ENCODE measurements around the gene CLIP1.

Gene CLIP1

DNA sequence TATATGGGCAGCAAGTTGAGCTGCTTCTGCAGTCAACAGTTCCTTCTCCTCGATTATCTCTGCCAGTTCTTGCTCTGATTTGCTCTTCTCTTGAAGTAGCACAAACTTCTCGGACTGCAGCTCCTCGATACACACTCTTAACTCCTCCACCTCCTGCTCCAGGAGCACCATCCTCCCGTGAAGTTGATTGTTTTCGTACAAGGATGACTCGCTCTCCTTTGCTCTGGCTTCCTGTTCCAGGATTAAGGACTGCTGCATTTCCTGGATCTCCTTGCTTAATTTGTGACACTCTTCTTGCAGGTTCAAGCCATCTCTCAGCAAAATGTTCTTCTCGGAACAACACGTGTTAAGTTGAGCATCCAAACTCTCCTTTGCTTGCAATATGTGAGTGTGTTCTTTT, 100.0 kb downstream of the CLIP1 start:
- H3K4me3 ChIP-seq (ENCODE audit: low read depth, low read length): no peak overlapping the region
- no peak for DNase-seq (ENCODE audit: low read depth)
- TF ChIP-seq MYC (IDR thresholded peaks at IDR 0.05; ENCODE audit: low read depth, low read length) (no peak), POLR2A (IDR thresholded peaks at IDR 0.05; ENCODE audit: extremely low read depth, insufficient read length) (no peak)
- TF ChIP-seq, protein P1, sequence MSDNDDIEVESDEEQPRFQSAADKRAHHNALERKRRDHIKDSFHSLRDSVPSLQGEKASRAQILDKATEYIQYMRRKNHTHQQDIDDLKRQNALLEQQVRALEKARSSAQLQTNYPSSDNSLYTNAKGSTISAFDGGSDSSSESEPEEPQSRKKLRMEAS (IDR thresholded peaks at IDR 0.05; ENCODE audit: low read depth, low read length): no peak
- TF ChIP-seq, protein P2, sequence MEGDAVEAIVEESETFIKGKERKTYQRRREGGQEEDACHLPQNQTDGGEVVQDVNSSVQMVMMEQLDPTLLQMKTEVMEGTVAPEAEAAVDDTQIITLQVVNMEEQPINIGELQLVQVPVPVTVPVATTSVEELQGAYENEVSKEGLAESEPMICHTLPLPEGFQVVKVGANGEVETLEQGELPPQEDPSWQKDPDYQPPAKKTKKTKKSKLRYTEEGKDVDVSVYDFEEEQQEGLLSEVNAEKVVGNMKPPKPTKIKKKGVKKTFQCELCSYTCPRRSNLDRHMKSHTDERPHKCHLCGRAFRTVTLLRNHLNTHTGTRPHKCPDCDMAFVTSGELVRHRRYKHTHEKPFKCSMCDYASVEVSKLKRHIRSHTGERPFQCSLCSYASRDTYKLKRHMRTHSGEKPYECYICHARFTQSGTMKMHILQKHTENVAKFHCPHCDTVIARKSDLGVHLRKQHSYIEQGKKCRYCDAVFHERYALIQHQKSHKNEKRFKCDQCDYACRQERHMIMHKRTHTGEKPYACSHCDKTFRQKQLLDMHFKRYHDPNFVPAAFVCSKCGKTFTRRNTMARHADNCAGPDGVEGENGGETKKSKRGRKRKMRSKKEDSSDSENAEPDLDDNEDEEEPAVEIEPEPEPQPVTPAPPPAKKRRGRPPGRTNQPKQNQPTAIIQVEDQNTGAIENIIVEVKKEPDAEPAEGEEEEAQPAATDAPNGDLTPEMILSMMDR (IDR thresholded peaks at IDR 0.05; ENCODE audit: low read depth, low read length): no peak

DNA sequence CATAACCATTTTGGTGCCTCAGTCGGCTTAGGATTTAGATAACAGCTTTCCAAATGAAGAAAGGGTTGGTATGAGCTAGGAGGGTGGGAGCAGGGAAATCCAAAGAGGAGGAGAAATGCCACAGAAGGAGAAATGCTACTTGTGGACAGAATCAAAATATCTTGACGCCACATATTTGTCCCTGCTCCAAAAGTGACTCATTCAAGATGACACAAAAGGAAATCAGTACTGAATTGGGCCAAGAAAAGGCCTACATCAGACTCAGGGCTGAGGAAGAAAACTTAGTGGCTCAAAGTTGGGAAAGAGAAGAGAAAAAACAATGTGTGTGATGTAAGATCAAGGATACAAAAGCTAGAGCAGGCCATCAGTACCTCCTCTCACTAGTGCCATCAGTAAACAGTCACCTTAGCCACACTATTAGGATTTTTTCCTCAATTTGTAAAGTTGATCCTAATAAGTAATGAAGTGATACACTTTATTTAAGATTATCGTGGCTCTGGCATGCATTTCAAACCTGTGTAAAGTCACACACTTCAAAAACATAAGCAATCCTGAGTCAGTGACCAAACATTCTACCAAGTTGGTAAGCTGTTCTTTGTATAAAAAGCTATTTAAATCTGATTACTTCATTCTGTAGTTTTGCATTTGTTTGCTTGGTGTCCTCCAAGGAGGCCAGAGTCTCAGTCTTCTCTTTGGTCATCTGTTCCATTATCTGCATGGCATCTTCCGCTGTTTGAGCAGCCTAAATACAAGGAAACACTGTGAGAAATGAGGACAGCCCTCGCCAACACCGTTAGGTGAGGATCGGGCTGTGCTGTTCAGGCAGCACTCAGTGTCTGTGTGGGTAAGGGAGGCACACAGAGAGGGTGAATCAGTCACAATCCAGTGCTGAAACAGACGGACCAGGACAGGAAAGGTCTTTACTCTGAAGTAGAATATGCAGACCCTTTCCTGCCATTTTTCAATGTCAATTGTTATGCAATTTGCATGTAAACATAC, 103.6 kb downstream of the CLIP1 start:
- no peak overlapping the region for H3K4me3 ChIP-seq (ENCODE audit: low read depth, low read length)
- no peak for DNase-seq (ENCODE audit: low read depth)

DNA sequence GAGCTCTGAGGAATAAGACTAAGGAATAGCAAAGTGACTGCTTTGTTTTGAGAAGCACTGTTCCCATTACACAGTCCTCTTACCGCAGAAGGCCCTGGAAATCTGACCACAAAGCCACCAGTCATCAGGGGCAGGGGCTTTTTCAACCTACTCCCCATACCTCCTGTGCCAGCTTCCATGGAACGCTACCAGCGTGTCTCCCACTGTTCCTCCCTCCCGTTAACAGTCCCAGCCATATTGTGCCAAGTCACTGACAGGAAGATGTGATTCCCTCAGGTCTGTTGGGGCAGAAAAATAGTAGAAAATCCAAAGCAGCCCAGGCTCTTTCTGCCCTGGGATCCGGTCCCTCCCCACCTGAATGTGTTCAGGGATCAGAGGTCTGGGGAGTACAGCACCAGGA, 109.5 kb downstream of the CLIP1 start:
- no peak overlapping the region for H3K4me3 ChIP-seq (ENCODE audit: low read depth, low read length)
- no peak for TF ChIP-seq MYC (IDR thresholded peaks at IDR 0.05; ENCODE audit: low read depth, low read length)
- TF ChIP-seq, protein P2 (IDR thresholded peaks at IDR 0.05; ENCODE audit: low read depth, low read length): no peak
- TF ChIP-seq, protein P1 (IDR thresholded peaks at IDR 0.05; ENCODE audit: low read depth, low read length): no peak
- no peak for TF ChIP-seq POLR2A (IDR thresholded peaks at IDR 0.05; ENCODE audit: extremely low read depth, insufficient read length)
- DNase-seq (ENCODE audit: low read depth): no peak

More for the DNA sequence above, 103.6 kb downstream of the CLIP1 start:
- TF ChIP-seq MYC (IDR thresholded peaks at IDR 0.05; ENCODE audit: low read depth, low read length) (no peak), POLR2A (IDR thresholded peaks at IDR 0.05; ENCODE audit: extremely low read depth, insufficient read length) (no peak)

DNA sequence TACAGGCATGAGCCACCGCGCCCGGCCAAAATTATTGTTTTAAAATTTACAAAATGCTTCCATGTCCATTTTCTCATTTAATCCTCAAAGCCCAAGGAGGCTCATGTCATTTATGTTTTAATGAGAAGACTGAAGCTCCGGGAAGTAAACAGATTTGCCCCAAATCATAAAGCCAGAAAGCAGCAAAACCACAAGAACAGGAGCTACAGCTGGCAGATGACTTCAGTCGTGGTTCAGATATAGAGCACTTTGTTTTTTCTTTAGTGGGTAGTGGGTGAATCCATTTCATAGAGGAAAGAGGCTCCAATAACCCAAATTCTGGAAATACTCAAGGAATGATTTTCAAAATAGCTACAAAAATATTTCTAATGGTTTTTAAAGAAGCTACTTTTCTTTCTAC, 110.8 kb downstream of the CLIP1 start:
- no peak overlapping the region for H3K4me3 ChIP-seq (ENCODE audit: low read depth, low read length)
- no peak for DNase-seq (ENCODE audit: low read depth)
- TF ChIP-seq POLR2A (IDR thresholded peaks at IDR 0.05; ENCODE audit: extremely low read depth, insufficient read length) (no peak), MYC (IDR thresholded peaks at IDR 0.05; ENCODE audit: low read depth, low read length) (no peak)
- TF ChIP-seq, protein P2 (IDR thresholded peaks at IDR 0.05; ENCODE audit: low read depth, low read length): no peak
- TF ChIP-seq, protein P1 (IDR thresholded peaks at IDR 0.05; ENCODE audit: low read depth, low read length): no peak

DNA sequence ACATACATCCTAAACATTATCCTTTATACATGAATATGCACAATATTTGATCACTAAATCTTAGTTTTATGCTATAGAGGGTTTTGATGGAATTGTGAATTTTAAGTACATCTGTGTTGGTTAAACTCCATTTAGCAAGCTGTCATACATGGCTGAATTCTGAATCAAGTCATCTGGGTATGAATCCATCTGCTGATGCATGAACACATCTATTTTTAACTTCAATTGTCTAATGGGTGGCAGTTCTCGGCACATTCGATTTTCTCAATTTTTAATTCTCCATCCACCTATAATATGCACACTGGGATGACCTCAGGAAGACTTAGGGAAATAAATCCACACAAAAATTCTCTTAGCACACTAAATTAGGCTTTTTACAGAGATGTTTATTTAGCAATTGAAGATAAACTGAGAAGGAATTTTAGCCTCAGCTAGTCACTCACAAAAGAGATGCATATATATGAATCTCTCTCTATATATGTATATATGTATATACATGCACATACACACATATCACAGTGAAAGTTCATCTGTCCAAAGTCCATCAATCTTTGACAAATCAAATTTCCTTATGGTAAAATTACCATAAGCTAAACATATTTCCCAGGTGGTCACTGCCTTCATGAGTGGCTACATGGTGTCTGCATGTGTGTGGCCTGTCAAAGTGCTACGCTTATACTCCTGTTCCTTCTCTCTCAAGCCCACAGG, 111.7 kb downstream of the CLIP1 start:
- H3K4me3 ChIP-seq (ENCODE audit: low read depth, low read length): no peak overlapping the region
- no peak for DNase-seq (ENCODE audit: low read depth)
- TF ChIP-seq, protein P1 (IDR thresholded peaks at IDR 0.05; ENCODE audit: low read depth, low read length): no peak
- TF ChIP-seq POLR2A (IDR thresholded peaks at IDR 0.05; ENCODE audit: extremely low read depth, insufficient read length) (no peak), MYC (IDR thresholded peaks at IDR 0.05; ENCODE audit: low read depth, low read length) (no peak)
- TF ChIP-seq, protein P2 (IDR thresholded peaks at IDR 0.05; ENCODE audit: low read depth, low read length): no peak
